GM13977 (cell line): ENCODE results near the gene SPEF1.

Source experiments
- DNase-seq: peaks from one replicate; pipeline ENCODE4 v3.0.0; 2012; ENCODE audit warnings: low spot score
- CTCF ChIP-seq: IDR thresholded peaks from 2 replicates; pipeline ENCODE4 v1.5.1; 2012; ENCODE audit warnings: mild to moderate bottlenecking, control low read depth; ENCODE audit not compliant: insufficient read depth; ENCODE audit errors: extremely low read depth, missing control alignments
- in situ Hi-C: fragments of 300-500 bp; cut with MboI; formaldehyde crosslinking; loops from one replicate; pipeline ENCODE4 v1.12.0; 2022; ENCODE audit warnings: low sequenced_read_pairs, low pct_unique_long_range_greater_than_20kb, mixed read lengths, inconsistent platforms; ENCODE audit not compliant: unreplicated experiment

The SPEF1 gene

GRCh38 chr20:3749087-3749688 lies 32.1 kb downstream of the SPEF1 start:
- no peak for DNase-seq
- TF ChIP-seq CTCF = no peak
- in situ Hi-C loops = no loop called here

- no peak for DNase-seq
- in situ Hi-C loops = no loop called here
- TF ChIP-seq CTCF = no peak
These were observed 33.2 kb downstream of the SPEF1 start for GRCh38 chr20:3748073-3748472.

- in situ Hi-C loops = no loop called here
- DNase-seq = no peak
- TF ChIP-seq CTCF = no peak
These were observed 33.8 kb downstream of the SPEF1 start for GRCh38 chr20:3747471-3747870.

GRCh38 chr20:3745686-3746173 lies 35.5 kb downstream of the SPEF1 start:
- in situ Hi-C loops = no loop called here
- DNase-seq = no peak
- TF ChIP-seq CTCF = no peak

- TF ChIP-seq CTCF = no peak
- in situ Hi-C loops = no loop called here
- DNase-seq = peak; percentile 78
These were observed 36.2 kb downstream of the SPEF1 start for GRCh38 chr20:3744806-3745685.

GRCh38 chr20:3744037-3744436 lies 37.2 kb downstream of the SPEF1 start:
- TF ChIP-seq CTCF = no peak
- in situ Hi-C loops = no loop called here
- no peak for DNase-seq
